K562 (cell line): ENCODE measurements around the gene HOATZ.

Experiments used
- CTCF ChIP-seq, 3 experiments: IDR thresholded peaks in 2 of 3; conservative IDR thresholded peaks in 1 of 3; 2 replicates each; pipeline ENCODE4 v1.5.1; 2011 to 2012; ENCODE audit warnings: low read length in 3 of 3, mild to moderate bottlenecking in 3 of 3, control low read depth in 2 of 3, improper control_type of control experiment in 1 of 3, inconsistent platforms in 1 of 3, low read depth in 1 of 3, mixed read lengths in 1 of 3, moderate library complexity in 1 of 3; ENCODE audit not compliant: insufficient read depth in 2 of 3
- E2F1 ChIP-seq: sonication (generic); formaldehyde crosslinking; IDR thresholded peaks from 2 replicates; pipeline ENCODE4 v1.8.1; 2023; ENCODE audit warnings: mild to moderate bottlenecking, missing genetic modification reagents, moderate library complexity
- NFE2L1 ChIP-seq: fragments of 450-650 bp; IDR thresholded peaks from 2 replicates; pipeline ENCODE4 v1.6.1; 2016; ENCODE audit warnings: missing genetic modification characterization, low read depth, mild to moderate bottlenecking, missing compliant biosample characterization, moderate library complexity, borderline replicate concordance
- SP1 ChIP-seq: sonication (generic); formaldehyde crosslinking; IDR thresholded peaks from 2 replicates; pipeline ENCODE4 v1.8.1; 2022; ENCODE audit warnings: mild to moderate bottlenecking, missing genetic modification reagents
- TGIF2 ChIP-seq: sonication (generic); formaldehyde crosslinking; IDR thresholded peaks from 2 replicates; pipeline ENCODE4 v1.8.1; 2022; ENCODE audit warnings: mild to moderate bottlenecking, missing genetic modification reagents, moderate library complexity
- ZFP1 ChIP-seq: fragments of 450-650 bp; formaldehyde crosslinking; IDR thresholded peaks from 2 replicates; pipeline ENCODE4 v1.4.0; 2020; ENCODE audit warnings: mild to moderate bottlenecking, mixed read lengths
- ZNF24 ChIP-seq: fragments of 450-650 bp; IDR thresholded peaks from 2 replicates; pipeline ENCODE4 v1.6.1; 2016
- TF ChIP-seq, protein P1 (sequence below): sonication (generic); formaldehyde crosslinking; IDR thresholded peaks from 2 replicates; pipeline ENCODE4 v1.8.0; 2022; ENCODE audit warnings: mild to moderate bottlenecking, low read depth, missing genetic modification reagents

DNA sequence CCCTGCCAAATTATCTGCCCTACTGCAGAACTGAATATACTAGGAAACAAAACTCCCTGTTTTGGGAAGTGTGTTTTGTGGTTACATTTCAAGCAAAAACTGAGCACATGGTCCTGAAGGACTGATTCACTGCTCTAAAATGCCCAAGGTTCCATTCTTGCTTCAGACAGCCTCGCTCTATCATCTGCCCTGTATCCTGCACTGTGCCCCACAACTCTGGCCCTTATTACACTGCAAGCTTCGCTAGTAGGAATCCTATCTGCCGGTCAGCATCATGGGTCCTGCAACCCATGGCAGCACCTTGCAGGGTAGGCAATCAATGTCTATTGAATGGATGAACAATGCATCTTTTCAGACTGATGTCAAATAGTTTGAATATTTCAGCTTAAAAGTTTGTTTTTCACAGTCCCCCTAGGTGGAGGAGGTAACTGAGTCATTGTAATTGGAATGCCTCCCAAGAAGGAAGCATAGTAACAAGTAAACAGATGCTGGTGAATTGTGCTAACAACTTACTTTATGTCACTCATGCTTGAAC is 47.3 kb downstream of the HOATZ start:
- TF ChIP-seq, protein P1, sequence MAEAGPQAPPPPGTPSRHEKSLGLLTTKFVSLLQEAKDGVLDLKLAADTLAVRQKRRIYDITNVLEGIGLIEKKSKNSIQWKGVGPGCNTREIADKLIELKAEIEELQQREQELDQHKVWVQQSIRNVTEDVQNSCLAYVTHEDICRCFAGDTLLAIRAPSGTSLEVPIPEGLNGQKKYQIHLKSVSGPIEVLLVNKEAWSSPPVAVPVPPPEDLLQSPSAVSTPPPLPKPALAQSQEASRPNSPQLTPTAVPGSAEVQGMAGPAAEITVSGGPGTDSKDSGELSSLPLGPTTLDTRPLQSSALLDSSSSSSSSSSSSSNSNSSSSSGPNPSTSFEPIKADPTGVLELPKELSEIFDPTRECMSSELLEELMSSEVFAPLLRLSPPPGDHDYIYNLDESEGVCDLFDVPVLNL (CRISPR knock-in tag) = no peak
- no peak for TF ChIP-seq CTCF (IDR thresholded peaks at IDR 0.05 in 2 of 3, conservative IDR thresholded peaks at IDR 0.05 in 1 of 3; ENCODE audit: insufficient read depth in 2 of 3, low read depth in 1 of 3, low read length in 3 of 3)
- no peak for TF ChIP-seq TGIF2 (CRISPR knock-in tag)
- TF ChIP-seq NFE2L1 = no peak
- no peak for TF ChIP-seq E2F1 (CRISPR knock-in tag)
- no peak for TF ChIP-seq SP1 (CRISPR knock-in tag)
- TF ChIP-seq ZFP1 = no peak
- no peak for TF ChIP-seq ZNF24
